Activated naive CD4-positive, alpha-beta T cell treated with anti-CD3 and anti-CD28 coated beads, Interleukin-2, amount 10 ng/mL, durations not matched to agents 7 days and 5 days (primary cell): Measurements from ENCODE around the gene AHCYL2.

Experiments used
- CTCF ChIA-PET: fragments of 350-600 bp; sonication (Branson Sonifier 250); formaldehyde crosslinking; loops from one replicate; lab custom pipeline; 2021; ENCODE audit warnings: antibody characterized with exemption; lab: Charles Lee
- DNase-seq: peaks from one replicate; pipeline ENCODE4 v3.0.0-alpha.2; 2020
- H3K27ac Mint-ChIP-seq: one replicate; pipeline ENCODE4 v1.8.0; 2021; ENCODE audit warnings: mild to moderate bottlenecking, moderate library complexity, mixed read lengths
- H3K27me3 Mint-ChIP-seq: one replicate; pipeline ENCODE4 v1.8.0; 2021; ENCODE audit warnings: mild to moderate bottlenecking, mixed read lengths
- H3K36me3 Mint-ChIP-seq: one replicate; pipeline ENCODE4 v1.8.0; 2021; ENCODE audit warnings: mixed read lengths
- H3K4me1 Mint-ChIP-seq: one replicate; pipeline ENCODE4 v1.8.0; 2021; ENCODE audit warnings: mixed read lengths
- H3K4me3 Mint-ChIP-seq: one replicate; pipeline ENCODE4 v1.8.0; 2021; ENCODE audit warnings: mild to moderate bottlenecking, moderate library complexity, mixed read lengths
- H3K9me3 Mint-ChIP-seq: one replicate; pipeline ENCODE4 v1.8.0; 2021; ENCODE audit warnings: mixed read lengths

The AHCYL2 gene

DNA sequence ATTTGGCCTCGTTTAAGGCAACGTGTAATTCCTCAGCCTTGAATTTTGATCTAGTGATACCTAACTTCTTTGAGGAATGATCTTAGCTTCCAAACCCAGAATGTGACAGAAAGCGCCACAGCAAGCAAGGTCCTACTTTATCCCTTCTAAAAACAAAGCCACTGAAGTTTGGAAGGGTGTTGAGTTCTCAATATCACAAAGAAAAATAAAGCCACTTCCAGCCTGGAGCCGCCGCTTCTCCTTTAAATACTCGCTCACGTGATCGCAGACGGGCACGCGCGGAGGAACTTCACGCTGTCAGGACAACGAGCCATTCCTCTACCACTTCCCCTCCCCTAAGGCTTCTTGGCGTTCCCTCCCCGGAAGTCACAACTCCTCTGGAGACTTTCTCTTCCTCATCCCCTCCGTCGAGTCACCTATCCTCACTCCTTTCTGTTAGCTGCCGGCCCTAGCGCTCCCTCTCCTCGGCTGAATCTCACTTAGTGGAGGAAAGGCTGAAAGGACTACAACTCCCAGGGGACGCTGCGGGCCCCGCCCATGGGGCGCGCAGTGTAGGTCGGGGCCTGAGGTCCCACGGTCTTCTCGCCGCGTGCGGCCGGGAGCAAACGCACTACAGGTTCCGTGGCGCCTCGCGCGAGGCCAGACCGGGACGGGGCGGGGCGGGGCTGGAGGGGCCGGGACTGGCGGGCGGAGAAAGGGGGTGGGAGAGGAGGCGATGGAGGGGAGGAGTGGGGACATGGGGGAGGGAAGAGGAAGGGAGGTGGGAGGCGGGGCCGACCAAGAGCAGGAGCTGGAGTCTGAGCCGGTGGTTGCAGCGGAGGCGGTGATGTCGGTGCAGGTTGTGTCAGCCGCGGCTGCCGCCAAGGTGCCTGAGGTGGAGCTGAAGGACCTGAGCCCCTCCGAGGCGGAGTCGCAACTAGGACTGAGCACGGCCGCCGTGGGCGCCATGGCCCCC is at the start of gene AHCYL2:
TSS of gene AHCYL2 (plus strand) at position 780 of the 955 bp plus-strand sequence.
- peaks cover 4% of the 10 kb centered on the region for H3K27me3 Mint-ChIP-seq

DNA sequence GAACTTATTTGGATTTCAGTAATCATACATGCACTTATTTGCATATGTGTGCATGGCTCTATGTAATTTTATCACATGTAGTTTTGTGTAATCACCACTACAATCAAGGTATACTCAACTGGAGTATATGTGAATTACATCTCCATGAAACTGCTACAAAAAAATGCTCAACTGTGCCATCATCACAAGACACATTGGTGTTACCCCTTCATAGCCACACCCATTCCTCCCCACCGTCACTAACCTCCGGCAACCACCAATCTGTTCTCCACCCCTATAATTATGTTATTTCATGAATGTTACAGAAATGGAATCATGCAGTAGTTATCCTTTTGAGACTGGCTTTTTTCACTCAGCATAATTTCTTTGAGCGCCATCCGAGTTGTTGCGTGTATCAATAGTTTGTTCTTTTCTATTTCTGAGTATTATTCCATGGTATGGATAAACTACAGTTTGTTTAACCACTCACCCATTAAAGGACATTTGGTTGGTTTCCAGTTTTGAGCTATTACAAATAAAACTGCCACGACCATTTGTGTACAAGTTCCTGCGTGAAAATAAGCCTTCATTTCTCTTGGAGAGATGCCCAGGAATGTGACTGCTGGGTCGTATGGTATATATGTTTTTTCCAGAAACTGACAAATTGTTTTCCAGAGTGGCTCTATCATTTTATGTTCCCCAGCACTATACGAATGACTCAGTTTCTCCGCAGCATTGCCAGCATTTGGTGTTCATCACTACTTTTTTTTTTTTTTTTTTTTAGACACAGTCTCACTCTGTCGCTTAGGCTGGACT is 47.7 kb upstream of the AHCYL2 start:
- CTCF ChIA-PET, result interaction anchor here (1.0 kb wide), 1 partner anchor 13 kb away, joined by 4 read pairs; no protein-coding TSS in a partner anchor
- H3K4me1 Mint-ChIP-seq, result no peaks in the 10 kb centered on the region
- no peak overlapping the region for H3K4me3 Mint-ChIP-seq
- DNase-seq, result no peak
- no peak overlapping the region for H3K27ac Mint-ChIP-seq
- H3K27me3 Mint-ChIP-seq, result peaks cover 43% of the 10 kb centered on the region
- no peaks in the 10 kb centered on the region for H3K9me3 Mint-ChIP-seq
- H3K36me3 Mint-ChIP-seq, result no peaks in the 10 kb centered on the region

More for the DNA sequence above, at the start of gene AHCYL2:
- Mint-ChIP-seq H3K9me3 (no peaks in the 10 kb centered on the region), H3K36me3 (no peaks in the 10 kb centered on the region), H3K4me1 (peaks cover 36% of the 10 kb centered on the region), H3K4me3 (peak within 1 kb of the TSS; percentile 92), H3K27ac (peak within 1 kb of the TSS; percentile 88)
- CTCF ChIA-PET, result interaction anchor here (0.7 to 8.7 kb wide), 5 partner anchors 46 to 152 kb away, joined by 3 to 185 read pairs (median 3); no protein-coding TSS in a partner anchor
- peak; percentile 99 for DNase-seq

DNA sequence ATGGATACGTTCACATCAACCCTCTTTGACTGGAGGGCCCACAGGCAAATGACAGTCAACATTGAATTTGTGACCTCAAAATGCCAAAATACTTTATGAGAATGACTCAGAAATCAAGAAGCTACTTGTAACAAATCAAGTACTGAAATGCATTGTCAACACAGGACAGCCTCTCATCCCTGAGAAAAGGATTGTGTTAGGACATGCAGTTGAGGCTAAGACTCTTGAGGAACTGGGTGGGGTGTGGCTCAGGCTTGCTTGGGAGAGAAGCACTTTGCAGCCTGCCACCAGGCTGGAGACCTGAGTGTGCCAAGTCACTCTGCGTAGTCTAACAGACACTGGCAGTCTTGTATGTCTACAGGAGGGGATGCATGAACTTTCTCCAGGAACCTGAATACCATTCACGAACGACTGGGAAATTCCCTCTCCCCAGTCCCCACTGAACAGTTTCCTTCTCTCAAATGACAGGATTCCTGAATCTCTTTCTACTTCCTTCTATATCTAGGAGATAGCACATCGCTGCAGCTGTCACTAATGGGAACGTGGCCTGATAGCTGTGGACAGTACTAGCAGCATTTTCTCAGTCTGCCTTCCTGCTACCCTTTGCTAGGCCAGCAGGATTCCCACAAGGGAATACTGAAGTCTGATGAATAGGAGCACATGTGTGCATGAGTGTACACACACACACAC is 39.7 kb upstream of the AHCYL2 start:
- CTCF ChIA-PET, result no interaction called here
- Mint-ChIP-seq H3K27ac (no peak overlapping the region), H3K4me1 (peaks cover 11% of the 10 kb centered on the region), H3K36me3 (no peaks in the 10 kb centered on the region), H3K27me3 (peaks cover 60% of the 10 kb centered on the region), H3K4me3 (no peak overlapping the region), H3K9me3 (no peaks in the 10 kb centered on the region)
- no peak for DNase-seq

DNA sequence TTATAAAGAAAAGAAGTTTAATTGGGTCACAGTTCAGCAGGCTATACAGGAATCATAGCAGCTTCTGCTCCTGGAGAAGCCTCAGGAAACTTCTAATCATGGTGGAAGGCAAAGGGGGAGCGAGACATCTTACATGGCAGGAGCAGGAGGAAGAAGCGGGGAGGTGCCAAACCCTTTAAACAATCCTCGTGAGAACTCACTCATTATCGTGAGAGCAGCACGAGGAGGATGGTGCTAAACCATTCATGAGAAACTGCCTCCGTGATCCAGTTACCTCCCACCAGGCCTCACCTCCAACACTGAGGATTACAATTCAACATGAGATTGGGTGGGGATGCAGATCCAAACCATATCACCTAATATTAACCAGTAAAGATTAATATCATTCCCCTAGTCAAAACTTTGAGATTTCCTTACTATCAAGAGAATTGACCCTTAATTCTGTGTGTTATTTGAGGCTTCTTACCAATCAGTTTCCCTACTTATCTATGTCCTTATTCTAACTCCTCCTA is 38.0 kb upstream of the AHCYL2 start:
- H3K27ac Mint-ChIP-seq, result no peak overlapping the region
- no peaks in the 10 kb centered on the region for H3K36me3 Mint-ChIP-seq
- no peak overlapping the region for H3K4me3 Mint-ChIP-seq
- CTCF ChIA-PET, result no interaction called here
- no peak for DNase-seq
- H3K4me1 Mint-ChIP-seq, result peaks cover 11% of the 10 kb centered on the region
- H3K9me3 Mint-ChIP-seq, result no peaks in the 10 kb centered on the region
- peaks cover 69% of the 10 kb centered on the region for H3K27me3 Mint-ChIP-seq

DNA sequence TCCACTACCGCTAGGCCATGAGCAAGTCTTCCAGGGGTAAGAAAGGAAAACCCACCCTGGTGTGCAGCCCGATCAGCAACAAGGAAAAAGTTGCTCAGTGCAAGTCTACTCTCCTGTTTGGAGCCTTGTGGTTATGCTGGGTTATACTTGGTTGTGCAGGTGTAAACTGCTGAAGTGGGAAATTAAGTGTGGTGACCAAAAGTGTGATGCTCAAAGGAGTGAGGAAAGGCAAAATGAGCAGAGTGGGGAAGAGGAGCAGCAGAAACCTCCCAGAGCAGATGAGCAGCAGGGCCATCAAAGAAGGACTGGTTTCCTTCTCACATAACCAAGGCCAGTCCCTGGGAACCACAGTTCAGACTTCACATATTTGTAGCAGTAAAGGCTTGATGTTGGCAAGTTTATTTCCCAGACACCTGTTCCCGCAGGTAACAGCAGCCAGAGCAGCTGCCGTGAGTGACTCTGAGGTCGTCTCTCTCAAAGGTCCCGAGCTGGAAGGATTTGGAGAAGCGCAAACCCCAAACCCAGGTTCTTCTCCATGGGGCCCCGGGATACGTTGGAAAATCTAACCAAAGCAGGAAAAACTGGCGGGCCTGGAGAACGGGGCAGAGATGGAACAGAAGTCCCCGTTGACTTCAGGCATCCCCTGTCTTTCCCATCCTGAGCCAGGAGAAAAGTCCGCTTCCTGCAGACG is 37.0 kb upstream of the AHCYL2 start:
- CTCF ChIA-PET, result interaction anchor here (0.8 kb wide), 1 partner anchor 25 kb away, joined by 3 read pairs; no protein-coding TSS in a partner anchor
- H3K4me1 Mint-ChIP-seq, result peaks cover 11% of the 10 kb centered on the region

DNA sequence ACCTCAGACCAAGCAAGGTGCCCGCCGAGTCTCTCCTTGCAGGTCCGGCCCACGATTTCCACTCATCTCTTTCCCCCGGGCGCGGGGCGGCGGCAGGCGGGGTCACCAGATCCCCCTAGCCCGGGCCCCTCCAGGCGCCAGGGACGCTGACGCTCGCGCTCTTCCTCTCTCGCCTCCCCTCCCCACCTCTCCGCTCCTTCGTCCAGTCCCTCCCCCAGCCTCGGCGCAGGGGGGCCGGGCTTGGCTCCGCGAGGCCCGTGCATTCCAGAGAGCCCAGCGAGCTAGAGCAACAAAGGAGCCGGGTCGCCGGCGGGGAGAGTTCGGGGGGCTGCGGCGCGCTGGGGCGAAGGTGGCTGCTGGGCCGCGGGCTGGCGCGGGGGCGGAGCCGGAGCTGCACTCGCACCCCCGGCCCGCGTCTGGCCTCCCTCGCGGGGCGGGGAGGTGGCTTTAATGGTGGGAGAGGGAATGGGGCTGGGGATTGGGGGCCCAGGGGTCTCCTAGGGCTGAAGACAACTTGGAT is 36.4 kb upstream of the AHCYL2 start, which contains the start of gene SMO:
TSS of gene SMO (plus strand) at position 262 of the 520 bp plus-strand sequence. CDS start 519 bp downstream, outside the sequence.
- CTCF ChIA-PET, result interaction anchor here (0.8 kb wide), 1 partner anchor 25 kb away, joined by 3 read pairs; no protein-coding TSS in a partner anchor

More for the DNA sequence above, 37.0 kb upstream of the AHCYL2 start:
- Mint-ChIP-seq H3K27ac (no peak overlapping the region), H3K27me3 (peaks cover 75% of the 10 kb centered on the region), H3K4me3 (peak overlapping the region; percentile 38), H3K36me3 (no peaks in the 10 kb centered on the region), H3K9me3 (no peaks in the 10 kb centered on the region)
- no peak for DNase-seq

DNA sequence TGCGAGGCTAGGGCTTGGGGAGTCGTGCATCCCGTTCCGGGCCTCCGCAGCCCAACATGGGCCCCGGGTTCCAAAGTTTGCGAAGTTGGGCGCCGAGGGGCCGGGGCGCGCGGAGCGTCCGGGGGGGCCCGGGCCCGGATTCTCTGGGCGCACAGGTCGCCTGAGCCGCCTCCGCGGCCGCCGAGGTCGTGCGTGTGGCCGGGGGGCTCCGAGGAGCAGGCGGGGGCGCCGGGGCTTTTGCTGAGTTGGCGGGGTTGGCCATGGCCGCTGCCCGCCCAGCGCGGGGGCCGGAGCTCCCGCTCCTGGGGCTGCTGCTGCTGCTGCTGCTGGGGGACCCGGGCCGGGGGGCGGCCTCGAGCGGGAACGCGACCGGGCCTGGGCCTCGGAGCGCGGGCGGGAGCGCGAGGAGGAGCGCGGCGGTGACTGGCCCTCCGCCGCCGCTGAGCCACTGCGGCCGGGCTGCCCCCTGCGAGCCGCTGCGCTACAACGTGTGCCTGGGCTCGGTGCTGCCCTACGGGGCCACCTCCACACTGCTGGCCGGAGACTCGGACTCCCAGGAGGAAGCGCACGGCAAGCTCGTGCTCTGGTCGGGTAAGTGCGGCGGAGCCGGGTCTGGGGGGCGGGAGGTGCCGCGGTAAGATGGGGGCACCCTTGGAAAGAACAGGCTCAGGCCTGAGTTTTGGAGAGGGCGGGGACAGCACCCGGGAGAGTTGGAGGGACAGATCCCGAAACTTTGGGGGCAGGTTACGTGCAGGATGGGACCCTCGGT is 35.8 kb upstream of the AHCYL2 start:
- Mint-ChIP-seq H3K9me3 (no peaks in the 10 kb centered on the region), H3K4me3 (peak overlapping the region; percentile 62), H3K27me3 (peaks cover 81% of the 10 kb centered on the region), H3K27ac (no peak overlapping the region), H3K4me1 (peaks cover 11% of the 10 kb centered on the region), H3K36me3 (no peaks in the 10 kb centered on the region)
- CTCF ChIA-PET, result interaction anchor here (0.7 kb wide), 1 partner anchor 29 kb away, joined by 3 read pairs; no protein-coding TSS in a partner anchor
- no peak for DNase-seq

More for the DNA sequence above, 36.4 kb upstream of the AHCYL2 start, which contains the start of gene SMO:
- H3K27me3 Mint-ChIP-seq, result peaks cover 81% of the 10 kb centered on the region
- peak within 1 kb of the TSS; percentile 62 for H3K4me3 Mint-ChIP-seq
- no peak within 1 kb of the TSS for H3K27ac Mint-ChIP-seq
- no peaks in the 10 kb centered on the region for H3K9me3 Mint-ChIP-seq
- peaks cover 11% of the 10 kb centered on the region for H3K4me1 Mint-ChIP-seq
- no peaks in the 10 kb centered on the region for H3K36me3 Mint-ChIP-seq
- no peak for DNase-seq

DNA sequence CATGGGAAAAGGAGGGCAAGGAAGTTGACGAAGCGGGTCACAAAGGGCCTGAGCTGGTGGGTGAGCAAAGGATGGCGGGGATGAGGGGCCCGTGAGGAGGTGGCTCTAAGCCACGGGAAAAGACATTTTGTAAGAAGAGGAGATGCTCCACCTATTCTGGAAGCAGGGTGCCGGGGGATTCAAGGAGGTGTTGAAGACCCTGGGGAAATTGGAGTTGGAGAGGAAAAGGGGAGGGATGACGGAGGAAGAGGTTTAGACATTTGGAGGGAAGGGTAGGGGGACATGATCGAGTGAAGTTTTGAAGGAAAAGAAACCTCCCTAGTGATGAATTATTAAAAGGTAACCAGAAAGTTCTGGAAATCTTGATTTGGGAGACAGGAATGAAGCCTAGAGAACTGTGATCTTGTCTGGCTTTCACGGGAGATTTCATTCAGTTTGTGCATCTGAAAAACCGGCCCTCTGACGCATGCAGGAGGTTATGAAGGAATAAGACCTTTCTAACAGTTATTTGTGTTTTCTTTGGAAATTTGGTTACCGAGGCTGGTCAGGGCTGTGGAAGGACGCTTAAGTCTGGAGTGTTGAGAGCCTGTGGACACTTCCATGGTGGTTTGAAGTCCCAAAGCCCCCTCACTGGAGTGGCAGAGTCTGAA is 35.0 kb upstream of the AHCYL2 start:
- no peaks in the 10 kb centered on the region for H3K9me3 Mint-ChIP-seq
- no peak overlapping the region for H3K27ac Mint-ChIP-seq
- CTCF ChIA-PET, result interaction anchor here (0.7 kb wide), 1 partner anchor 28 kb away, joined by 3 read pairs; no protein-coding TSS in a partner anchor
- DNase-seq, result no peak
- H3K36me3 Mint-ChIP-seq, result no peaks in the 10 kb centered on the region
- peaks cover 11% of the 10 kb centered on the region for H3K4me1 Mint-ChIP-seq
- peak overlapping the region; percentile 48 for H3K4me3 Mint-ChIP-seq
- peaks cover 76% of the 10 kb centered on the region for H3K27me3 Mint-ChIP-seq

DNA sequence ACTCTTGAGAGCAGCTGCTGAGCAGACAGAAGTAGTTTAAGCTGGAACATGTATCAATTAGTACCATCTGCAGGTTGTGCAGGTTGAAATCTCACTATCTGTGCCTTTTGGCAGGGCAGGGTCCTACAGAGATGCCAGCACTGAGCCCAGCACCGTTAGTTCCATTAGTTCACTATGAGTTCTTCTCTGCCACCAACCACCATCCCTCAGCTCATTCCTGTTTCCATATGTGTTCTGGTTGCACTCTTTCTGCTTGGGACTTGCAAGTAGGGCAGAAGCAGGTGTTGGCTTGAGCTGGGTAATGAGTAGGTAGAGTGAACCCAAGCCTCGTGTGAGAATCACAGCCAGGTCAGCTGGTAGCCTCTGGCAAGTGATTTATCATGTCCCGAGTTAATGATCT is 33.6 kb upstream of the AHCYL2 start:
- H3K27me3 Mint-ChIP-seq, result peaks cover 68% of the 10 kb centered on the region
- H3K9me3 Mint-ChIP-seq, result no peaks in the 10 kb centered on the region
- DNase-seq, result no peak
- no peak overlapping the region for H3K27ac Mint-ChIP-seq
- CTCF ChIA-PET, result interaction anchor here (1.5 kb wide), 1 partner anchor 27 kb away, joined by 5 read pairs; no protein-coding TSS in a partner anchor
- no peaks in the 10 kb centered on the region for H3K36me3 Mint-ChIP-seq
- no peak overlapping the region for H3K4me3 Mint-ChIP-seq
- H3K4me1 Mint-ChIP-seq, result peaks cover 11% of the 10 kb centered on the region

DNA sequence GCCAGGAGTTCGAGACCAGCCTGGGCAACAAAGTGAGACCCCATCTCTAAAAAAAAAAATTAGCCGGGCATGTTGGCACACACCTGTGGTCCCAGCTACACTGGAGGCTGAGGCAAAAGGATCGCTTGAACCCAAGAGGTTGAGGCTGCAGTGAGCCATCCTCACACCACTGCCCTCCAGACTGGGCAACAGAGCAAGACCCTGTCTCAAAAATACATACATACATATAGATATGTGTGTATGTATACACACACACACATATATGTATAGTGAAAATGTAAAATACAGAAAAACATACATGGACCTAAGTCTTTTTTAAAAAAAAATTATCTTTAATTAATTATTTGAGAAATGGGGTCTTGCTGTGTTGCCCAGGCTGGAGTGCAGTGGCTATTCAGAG is 30.9 kb upstream of the AHCYL2 start:
- H3K4me1 Mint-ChIP-seq, result peaks cover 8% of the 10 kb centered on the region
- H3K27me3 Mint-ChIP-seq, result peaks cover 42% of the 10 kb centered on the region
- H3K9me3 Mint-ChIP-seq, result no peaks in the 10 kb centered on the region
- DNase-seq, result no peak
- no peaks in the 10 kb centered on the region for H3K36me3 Mint-ChIP-seq
- no peak overlapping the region for H3K4me3 Mint-ChIP-seq
- H3K27ac Mint-ChIP-seq, result no peak overlapping the region
- CTCF ChIA-PET, result interaction anchor here (1.2 kb wide), 1 partner anchor 30 kb away, joined by 7 read pairs; no protein-coding TSS in a partner anchor

DNA sequence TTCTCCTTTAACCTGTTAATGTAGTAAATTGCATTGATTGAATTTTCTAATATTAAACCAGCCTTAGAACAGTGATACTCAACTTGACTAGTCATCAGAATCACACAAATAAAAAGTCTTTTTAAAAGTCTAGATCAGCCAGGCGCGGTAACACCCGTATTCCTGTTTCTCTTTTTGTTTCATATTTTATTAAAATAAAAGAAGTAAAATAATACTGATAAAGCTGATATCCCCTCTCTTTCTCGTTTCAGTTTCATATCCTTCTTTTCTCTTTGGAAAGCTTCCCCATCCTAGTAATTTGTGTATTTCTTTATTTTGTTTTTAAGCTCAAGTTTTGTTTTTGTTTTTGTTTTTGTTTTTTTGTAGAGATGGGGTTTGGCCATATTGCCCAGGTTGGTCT is 27.1 kb upstream of the AHCYL2 start:
- Mint-ChIP-seq H3K36me3 (no peaks in the 10 kb centered on the region), H3K4me3 (no peak overlapping the region), H3K27me3 (peaks cover 6% of the 10 kb centered on the region), H3K27ac (no peak overlapping the region), H3K4me1 (no peaks in the 10 kb centered on the region), H3K9me3 (no peaks in the 10 kb centered on the region)
- CTCF ChIA-PET, result interaction anchor here (2.7 kb wide), 1 partner anchor 34 kb away, joined by 10 read pairs; no protein-coding TSS in a partner anchor
- no peak for DNase-seq
